Measurements from ENCODE around the gene FRMD4A.

The FRMD4A gene

DNA sequence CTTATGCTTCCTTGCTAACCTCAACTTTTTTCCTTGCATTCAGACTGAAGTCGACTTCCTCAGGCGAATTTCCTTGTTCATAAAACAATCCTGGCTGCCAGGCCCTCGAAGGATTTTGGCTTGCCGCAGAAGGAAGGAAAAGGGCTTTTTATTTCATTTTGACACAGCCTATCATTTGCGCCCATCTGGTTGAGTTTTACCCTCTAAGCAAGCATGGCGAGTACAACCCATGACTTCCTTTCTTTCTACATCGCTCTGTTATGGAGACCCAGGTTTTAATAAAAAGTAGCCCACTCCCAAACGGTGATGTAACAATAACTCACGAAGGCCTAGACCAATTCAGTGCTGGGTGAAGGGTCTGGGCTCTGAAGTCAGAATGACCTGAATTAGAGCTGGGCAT lies 634.7 kb downstream of the FRMD4A start:
- Histone ChIP-seq H3K4me1 (no peaks in the 10 kb centered on the region), H3K36me3 (no peaks in the 10 kb centered on the region), H3K9me3 (no peaks in the 10 kb centered on the region), H3K27me3 (no peaks in the 10 kb centered on the region), H3K4me3 (ENCODE audit: low read depth, low read length) (no peak overlapping the region)
- TF ChIP-seq, protein P1, sequence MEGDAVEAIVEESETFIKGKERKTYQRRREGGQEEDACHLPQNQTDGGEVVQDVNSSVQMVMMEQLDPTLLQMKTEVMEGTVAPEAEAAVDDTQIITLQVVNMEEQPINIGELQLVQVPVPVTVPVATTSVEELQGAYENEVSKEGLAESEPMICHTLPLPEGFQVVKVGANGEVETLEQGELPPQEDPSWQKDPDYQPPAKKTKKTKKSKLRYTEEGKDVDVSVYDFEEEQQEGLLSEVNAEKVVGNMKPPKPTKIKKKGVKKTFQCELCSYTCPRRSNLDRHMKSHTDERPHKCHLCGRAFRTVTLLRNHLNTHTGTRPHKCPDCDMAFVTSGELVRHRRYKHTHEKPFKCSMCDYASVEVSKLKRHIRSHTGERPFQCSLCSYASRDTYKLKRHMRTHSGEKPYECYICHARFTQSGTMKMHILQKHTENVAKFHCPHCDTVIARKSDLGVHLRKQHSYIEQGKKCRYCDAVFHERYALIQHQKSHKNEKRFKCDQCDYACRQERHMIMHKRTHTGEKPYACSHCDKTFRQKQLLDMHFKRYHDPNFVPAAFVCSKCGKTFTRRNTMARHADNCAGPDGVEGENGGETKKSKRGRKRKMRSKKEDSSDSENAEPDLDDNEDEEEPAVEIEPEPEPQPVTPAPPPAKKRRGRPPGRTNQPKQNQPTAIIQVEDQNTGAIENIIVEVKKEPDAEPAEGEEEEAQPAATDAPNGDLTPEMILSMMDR (IDR thresholded peaks at IDR 0.05; ENCODE audit: low read depth, low read length) = no peak
- DNase-seq = no peak

DNA sequence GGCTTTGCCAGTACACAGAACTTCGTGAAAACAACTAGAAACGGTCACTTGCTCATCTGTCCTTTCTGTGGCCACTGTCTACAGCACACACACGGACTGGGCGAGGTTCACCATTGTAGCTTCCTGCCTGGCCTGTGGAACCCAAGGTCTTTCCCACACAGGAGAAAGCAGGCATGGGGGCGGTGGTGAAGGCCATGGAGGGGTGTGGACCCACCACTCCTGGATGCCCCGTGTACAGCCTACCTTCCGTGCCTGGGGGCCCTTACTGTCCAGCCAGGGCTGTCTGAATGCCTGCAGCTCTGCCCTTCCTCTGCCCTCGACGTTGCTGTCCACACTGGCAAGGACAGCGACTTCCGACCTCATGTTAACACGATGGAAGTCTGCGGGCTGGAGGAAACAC lies 635.1 kb downstream of the FRMD4A start:
- Histone ChIP-seq H3K9me3 (no peaks in the 10 kb centered on the region), H3K4me3 (ENCODE audit: low read depth, low read length) (no peak overlapping the region), H3K4me1 (no peaks in the 10 kb centered on the region), H3K36me3 (no peaks in the 10 kb centered on the region), H3K27me3 (no peaks in the 10 kb centered on the region)
- DNase-seq = no peak
- TF ChIP-seq, protein P1 (IDR thresholded peaks at IDR 0.05; ENCODE audit: low read depth, low read length) = no peak

DNA sequence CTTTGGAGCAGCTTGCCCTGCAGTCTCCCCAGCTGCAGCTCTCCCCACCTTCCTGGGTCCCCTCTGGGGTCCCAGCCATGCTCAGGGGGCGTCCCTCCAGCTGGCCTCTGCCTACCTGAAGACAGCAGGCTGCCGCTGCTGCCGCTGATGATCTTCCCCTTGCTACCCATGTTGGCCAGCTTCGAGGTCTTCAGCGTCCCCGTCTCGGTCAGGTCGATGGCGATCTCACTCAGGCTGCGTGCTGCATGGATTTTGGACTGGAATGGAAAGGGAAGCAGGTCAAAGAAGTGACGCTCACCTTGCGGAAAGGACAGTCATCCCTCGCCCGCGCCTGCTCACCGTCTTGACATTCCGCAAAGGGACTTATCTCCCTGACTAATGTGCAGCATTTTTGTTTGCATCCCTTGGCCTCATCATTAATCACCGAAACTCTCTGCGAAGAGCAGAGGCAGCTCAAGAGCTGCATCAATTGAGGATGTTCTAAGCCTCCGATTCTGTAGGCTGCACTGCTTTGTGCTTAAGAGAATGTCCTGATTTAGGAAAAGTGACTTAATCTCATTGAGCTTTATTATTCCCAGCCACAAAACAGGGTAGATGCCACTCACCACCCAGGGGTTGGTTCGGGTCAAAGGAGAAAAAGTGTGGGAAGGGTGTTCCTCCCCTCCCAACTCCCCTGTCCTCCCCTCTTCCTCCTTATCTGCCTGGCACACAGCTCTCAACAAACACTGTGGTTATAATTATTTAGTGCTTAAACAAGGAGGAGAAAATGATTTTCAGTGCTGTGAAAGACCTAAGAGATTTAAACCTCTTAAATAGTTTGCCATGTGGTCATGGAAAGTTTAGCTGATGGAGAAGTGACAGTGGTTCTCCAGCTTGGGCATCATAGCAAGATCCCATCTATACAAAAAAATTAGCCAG lies 636.7 kb downstream of the FRMD4A start:
- DNase-seq = no peak
- no peaks in the 10 kb centered on the region for H3K4me1 ChIP-seq
- TF ChIP-seq, protein P1 (IDR thresholded peaks at IDR 0.05; ENCODE audit: low read depth, low read length) = no peak
- no peaks in the 10 kb centered on the region for H3K9me3 ChIP-seq
- H3K4me3 ChIP-seq (ENCODE audit: low read depth, low read length) = no peak overlapping the region
- no peaks in the 10 kb centered on the region for H3K27me3 ChIP-seq
- H3K36me3 ChIP-seq = no peaks in the 10 kb centered on the region

DNA sequence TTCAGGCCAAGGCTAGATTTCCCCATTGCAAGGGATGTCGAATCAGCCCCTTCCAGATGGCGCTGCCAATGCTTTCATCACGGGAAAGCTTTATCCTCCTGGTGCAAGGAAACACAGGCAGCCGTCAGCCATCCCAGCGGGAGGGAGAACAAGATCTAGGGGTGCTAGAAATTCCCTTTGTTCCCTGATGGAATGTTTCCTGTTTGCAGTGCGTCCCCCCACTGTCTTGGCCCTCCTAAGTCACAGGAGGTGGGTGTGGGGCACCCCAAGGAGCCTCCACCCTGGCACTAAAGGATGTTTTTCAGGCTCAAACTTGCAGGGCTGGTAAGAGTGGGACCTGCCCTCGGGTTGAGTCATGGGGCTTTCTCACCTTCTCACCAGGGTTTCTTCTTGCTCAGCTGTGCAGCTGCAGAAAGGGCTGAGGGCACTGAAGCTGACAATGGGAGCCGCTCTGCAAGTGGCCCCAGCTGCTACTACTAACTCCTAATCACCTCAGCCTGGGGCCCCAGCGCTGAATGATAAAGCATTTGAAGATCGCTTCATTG lies 640.4 kb downstream of the FRMD4A start:
- H3K9me3 ChIP-seq = no peaks in the 10 kb centered on the region
- TF ChIP-seq, protein P1 (IDR thresholded peaks at IDR 0.05; ENCODE audit: low read depth, low read length) = no peak
- no peaks in the 10 kb centered on the region for H3K36me3 ChIP-seq
- H3K4me3 ChIP-seq (ENCODE audit: low read depth, low read length) = no peak overlapping the region
- no peaks in the 10 kb centered on the region for H3K27me3 ChIP-seq
- no peak for DNase-seq
- H3K4me1 ChIP-seq = no peaks in the 10 kb centered on the region

DNA sequence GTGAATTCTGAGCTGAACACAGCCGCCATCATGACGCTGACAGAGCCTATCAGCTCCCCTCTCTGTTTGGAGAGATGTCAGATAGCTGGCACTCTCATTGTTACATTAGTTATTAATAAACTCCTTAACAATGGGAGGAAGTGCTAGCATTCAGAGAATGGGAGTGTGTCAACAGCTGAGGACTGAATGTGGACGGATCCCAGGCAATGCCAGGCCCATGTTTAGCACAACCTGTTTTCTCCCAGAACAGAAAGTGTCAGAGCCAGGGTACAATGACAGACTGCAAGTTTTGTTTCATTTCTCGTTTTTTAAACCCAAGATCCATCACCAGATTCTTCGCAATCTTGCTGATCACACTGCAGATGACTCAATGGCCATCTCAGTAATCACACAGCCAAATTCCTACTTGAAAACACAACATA lies 644.4 kb downstream of the FRMD4A start:
- H3K36me3 ChIP-seq = no peaks in the 10 kb centered on the region
- TF ChIP-seq, protein P1 (IDR thresholded peaks at IDR 0.05; ENCODE audit: low read depth, low read length) = no peak
- H3K9me3 ChIP-seq = no peaks in the 10 kb centered on the region
- no peaks in the 10 kb centered on the region for H3K4me1 ChIP-seq
- no peaks in the 10 kb centered on the region for H3K27me3 ChIP-seq
- DNase-seq = no peak
- no peak overlapping the region for H3K4me3 ChIP-seq (ENCODE audit: low read depth, low read length)

DNA sequence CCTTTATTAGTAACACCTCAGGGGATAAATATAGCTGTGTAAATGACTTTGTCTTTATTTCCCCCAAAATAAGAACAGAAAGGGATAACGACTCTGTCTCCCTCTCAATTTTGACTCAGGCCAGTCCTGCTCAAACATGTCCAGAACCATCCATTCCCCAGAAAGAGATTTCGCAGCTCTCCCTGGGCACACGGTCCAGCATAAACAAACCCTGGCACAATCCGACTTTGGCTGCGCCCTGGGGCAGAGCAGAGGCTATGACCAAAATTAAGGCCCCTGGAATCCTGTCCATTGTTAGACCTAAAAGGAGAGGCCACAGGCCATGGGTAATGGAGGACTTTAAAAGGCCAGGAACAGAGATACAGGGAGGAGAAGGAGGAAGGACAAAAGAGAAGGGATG lies 644.8 kb downstream of the FRMD4A start:
- H3K4me3 ChIP-seq (ENCODE audit: low read depth, low read length) = no peak overlapping the region
- H3K27me3 ChIP-seq = no peaks in the 10 kb centered on the region
- DNase-seq = no peak
- no peaks in the 10 kb centered on the region for H3K36me3 ChIP-seq
- TF ChIP-seq, protein P1 (IDR thresholded peaks at IDR 0.05; ENCODE audit: low read depth, low read length) = no peak
- H3K9me3 ChIP-seq = no peaks in the 10 kb centered on the region
- H3K4me1 ChIP-seq = no peaks in the 10 kb centered on the region

All from BE2C (cell line).